HepG2 (cell line): ENCODE measurements around the gene RIPOR1. TPM values are rescaled to one million over a fixed set of nuclear protein-coding genes. Genes with fewer than 3 reads are reported as not detected.

Experiments
- ATAC-seq: fragments of 200-7000 bp; cut with Tn5 transposase; 3 replicates; pipeline ENCODE4 v1.9.1; 2020; ENCODE audit warnings: mild to moderate bottlenecking, moderate library complexity
- BruUV-seq: library from RNA; stranded (reverse); fragments of 400-500 nt; replicated peaks from 2 replicates; lab custom pipeline; 2021; lab: Mats Ljungman, UMichigan
- CTCF ChIA-PET: fragments of 300-600 bp; formaldehyde crosslinking; extraction: SDS; loops from one replicate; lab custom pipeline; 2021; ENCODE audit warnings: low total read pairs, inconsistent platforms, low intra/inter-chr PET ratio; lab: Yijun Ruan, JAX
- POLR2A ChIA-PET: fragments of 350-600 bp; sonication (Branson Sonifier 250); formaldehyde crosslinking; loops from one replicate; lab custom pipeline; 2020; ENCODE audit warnings: antibody characterized with exemption, inconsistent platforms; lab: Yijun Ruan, JAX
- DNase-seq: peaks from one replicate; pipeline ENCODE4 v3.0.0-alpha.2; 2015; ENCODE audit warnings: low spot score
- FAIRE-seq: peaks from 3 replicates; lab custom pipeline; 2011; peaks lifted over from hg19 to GRCh38; lab: Jason Lieb, UNC
- H2AFZ ChIP-seq: one replicate; pipeline ENCODE4 v1.6.1; 2011; ENCODE audit warnings: low read length, inconsistent platforms
- H3K27ac ChIP-seq: fragments of 300-600 bp; 3 replicates; pipeline ENCODE4 v1.8.0; 2011; ENCODE audit warnings: mixed run types, mild to moderate bottlenecking, mixed read lengths, low read length, inconsistent platforms; ENCODE audit not compliant: insufficient read depth; ENCODE audit errors: extremely low read length
- H3K27me3 ChIP-seq, 2 experiments: fragments of 200-600 bp in 1 of 2; 2 replicates in 1 of 2; 3 replicates in 1 of 2; pipeline versions ENCODE4 v1.6.0 to v1.8.0; 2011; ENCODE audit warnings: low read length in 2 of 2, mild to moderate bottlenecking in 2 of 2, moderate library complexity in 2 of 2, inconsistent platforms in 1 of 2; ENCODE audit not compliant: insufficient read depth in 2 of 2, control insufficient read depth in 1 of 2
- H3K36me3 ChIP-seq, 2 experiments: fragments of 200-600 bp in 1 of 2; replicated peaks in 1 of 2; 2 replicates in 1 of 2; 3 replicates in 1 of 2; pipeline versions ENCODE4 v1.5.1 to v1.8.0; 2011; ENCODE audit warnings: low read length in 2 of 2, inconsistent platforms in 1 of 2; ENCODE audit not compliant: insufficient read depth in 2 of 2, control insufficient read depth in 1 of 2
- H3K4me1 ChIP-seq: 2 replicates; pipeline ENCODE4 v1.5.1; 2012; ENCODE audit warnings: low read length, inconsistent platforms; ENCODE audit not compliant: insufficient read depth
- H3K4me2 ChIP-seq: 2 replicates; pipeline ENCODE4 v1.6.0; 2011; ENCODE audit warnings: low read depth, low read length, inconsistent platforms
- H3K4me3 ChIP-seq, 3 experiments: fragments of 200-600 bp in 1 of 3; sonication (generic), shearing (Covaris generic) in 1 of 3; replicated peaks in 1 of 3; 2 replicates each; pipeline ENCODE4 v1.5.1; 2011 to 2016; ENCODE audit warnings: low read length in 3 of 3, inconsistent platforms in 2 of 3, low read depth in 2 of 3, mild to moderate bottlenecking in 2 of 3, control low read depth in 1 of 3, mixed read lengths in 1 of 3; ENCODE audit not compliant: insufficient read depth in 1 of 3
- H3K79me2 ChIP-seq: one replicate; pipeline ENCODE4 v1.6.1; 2011; ENCODE audit warnings: low read length, inconsistent platforms; ENCODE audit not compliant: insufficient read depth
- H3K9ac ChIP-seq: 2 replicates; pipeline ENCODE4 v1.6.0; 2011; ENCODE audit warnings: mild to moderate bottlenecking, low read depth, low read length, inconsistent platforms; ENCODE audit not compliant: insufficient read depth
- H3K9me3 ChIP-seq: 2 replicates; pipeline ENCODE4 v1.5.1; 2012; ENCODE audit warnings: mild to moderate bottlenecking, low read length
- H4K20me1 ChIP-seq: 2 replicates; pipeline ENCODE4 v1.6.0; 2011; ENCODE audit warnings: inconsistent platforms, mild to moderate bottlenecking, low read length, moderate library complexity; ENCODE audit not compliant: insufficient read depth
- AKAP8 ChIP-seq: sonication (generic); formaldehyde crosslinking; IDR thresholded peaks from 2 replicates; pipeline ENCODE4 v1.5.1; 2020; ENCODE audit warnings: mild to moderate bottlenecking, missing genetic modification reagents
- RNF2 ChIP-seq: fragments of 450-650 bp; conservative IDR thresholded peaks from 2 replicates; pipeline ENCODE4 v1.6.1; 2016; ENCODE audit warnings: low read depth
- SMARCC2 ChIP-seq: fragments of 450-650 bp; IDR thresholded peaks from 2 replicates; pipeline ENCODE4 v1.6.1; 2017; ENCODE audit warnings: antibody characterized with exemption, mild to moderate bottlenecking
- ZFP36L2 ChIP-seq: sonication (generic); formaldehyde crosslinking; IDR thresholded peaks from 2 replicates; pipeline ENCODE4 v1.4.0; 2020; ENCODE audit warnings: missing genetic modification reagents
- ZNF441 ChIP-seq: sonication (generic); formaldehyde crosslinking; IDR thresholded peaks from 2 replicates; pipeline ENCODE4 v1.7.0; 2021; ENCODE audit warnings: missing genetic modification reagents, borderline replicate concordance
- WGBS: methylation state at CpG from one replicate; pipeline ENCODE4 v1.1.6; 2017; ENCODE audit warnings: low lambda C conversion rate; 5-methylcytosine and 5-hydroxymethylcytosine counted together
- in situ Hi-C: cut with HindIII; loops from 2 replicates; pipeline ENCODE4 v1.10.0; 2017; ENCODE audit warnings: low pct_unique_long_range_greater_than_20kb; ENCODE audit not compliant: extremely low pct_ligation_motif_present
- intact Hi-C: fragments of 100-400 bp; cut with micrococcal nuclease; formaldehyde crosslinking; loops from one replicate; pipeline ENCODE4 v1.10.0; 2022; ENCODE audit not compliant: unreplicated experiment
- polyA plus RNA-seq, 8 experiments: library from polyadenylated mRNA; depleted of rRNA in 3 of 8; stranded (reverse) in 7 of 8; unstranded in 1 of 8; fragments of >200 nt; fragmentation: Illumina TruSeq in 4 of 8; extraction: Trizol in 4 of 8; gene quantifications; 2 replicates each; pipeline versions ENCODE4 v1.2.1 to v1.2.3, GENCODE V29; 2011 to 2016; ENCODE audit warnings: low read depth in 4 of 8, missing spikeins in 1 of 8, mixed read lengths in 1 of 8; ENCODE audit not compliant: insufficient read depth in 1 of 8
- total RNA-seq, 5 experiments: library from RNA; depleted of rRNA; stranded (reverse); fragments of >200 nt; fragmentation: Illumina TruSeq; extraction: Trizol; gene quantifications; 2 replicates each; pipeline ENCODE4 v1.2.3, GENCODE V29; 2016; ENCODE audit warnings: low read depth in 1 of 5
- TF ChIP-seq, protein P1 (sequence below): sonication (generic); formaldehyde crosslinking; IDR thresholded peaks from 2 replicates; pipeline ENCODE4 v1.4.0; 2020; ENCODE audit warnings: mild to moderate bottlenecking, missing genetic modification reagents
- TF ChIP-seq, protein P2 (sequence below): sonication (generic); formaldehyde crosslinking; IDR thresholded peaks from 2 replicates; pipeline ENCODE4 v1.4.0; 2020; ENCODE audit warnings: low read depth, mild to moderate bottlenecking, missing genetic modification reagents

Gene RIPOR1
- total and polyA plus RNA-seq, 2 of the 13 experiments (the other 11 are each of a cell fraction or from before 2014, with no cell fraction given), result 4.6 to 8.1 TPM

DNA sequence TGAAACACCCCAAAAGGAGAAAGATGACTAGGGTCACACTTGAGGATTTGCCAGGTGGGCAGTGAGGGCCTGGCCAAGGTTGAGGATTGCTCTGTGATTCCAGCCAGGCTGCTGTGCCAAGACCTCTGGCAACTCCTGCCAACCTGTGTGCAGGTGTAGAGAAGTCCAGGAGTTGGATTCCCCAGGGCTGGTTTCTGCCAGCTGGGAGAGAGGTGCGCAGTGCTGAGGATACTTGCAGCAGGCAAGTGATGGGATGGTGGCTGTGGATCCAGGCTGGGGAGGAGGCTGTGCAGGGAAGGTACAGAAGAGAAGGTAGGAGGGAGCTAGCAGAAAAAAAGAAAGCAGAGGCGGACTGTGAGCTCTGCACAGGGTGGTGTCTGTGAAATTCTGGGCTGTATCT, 6.6 kb downstream of the RIPOR1 start:
- TF ChIP-seq SMARCC2 (no peak), RNF2 (no peak), ZNF441 (no peak), ZFP36L2 (CRISPR knock-in tag) (no peak), AKAP8 (CRISPR knock-in tag) (0 out of 2 replicates have a peak, but pooled peaks have one; percentile 33)
- TF ChIP-seq, protein P1, sequence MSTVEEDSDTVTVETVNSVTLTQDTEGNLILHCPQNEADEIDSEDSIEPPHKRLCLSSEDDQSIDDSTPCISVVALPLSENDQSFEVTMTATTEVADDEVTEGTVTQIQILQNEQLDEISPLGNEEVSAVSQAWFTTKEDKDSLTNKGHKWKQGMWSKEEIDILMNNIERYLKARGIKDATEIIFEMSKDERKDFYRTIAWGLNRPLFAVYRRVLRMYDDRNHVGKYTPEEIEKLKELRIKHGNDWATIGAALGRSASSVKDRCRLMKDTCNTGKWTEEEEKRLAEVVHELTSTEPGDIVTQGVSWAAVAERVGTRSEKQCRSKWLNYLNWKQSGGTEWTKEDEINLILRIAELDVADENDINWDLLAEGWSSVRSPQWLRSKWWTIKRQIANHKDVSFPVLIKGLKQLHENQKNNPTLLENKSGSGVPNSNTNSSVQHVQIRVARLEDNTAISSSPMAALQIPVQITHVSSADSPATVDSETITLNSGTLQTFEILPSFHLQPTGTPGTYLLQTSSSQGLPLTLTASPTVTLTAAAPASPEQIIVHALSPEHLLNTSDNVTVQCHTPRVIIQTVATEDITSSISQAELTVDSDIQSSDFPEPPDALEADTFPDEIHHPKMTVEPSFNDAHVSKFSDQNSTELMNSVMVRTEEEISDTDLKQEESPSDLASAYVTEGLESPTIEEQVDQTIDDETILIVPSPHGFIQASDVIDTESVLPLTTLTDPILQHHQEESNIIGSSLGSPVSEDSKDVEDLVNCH (CRISPR knock-in tag), result no peak
- TF ChIP-seq, protein P2, sequence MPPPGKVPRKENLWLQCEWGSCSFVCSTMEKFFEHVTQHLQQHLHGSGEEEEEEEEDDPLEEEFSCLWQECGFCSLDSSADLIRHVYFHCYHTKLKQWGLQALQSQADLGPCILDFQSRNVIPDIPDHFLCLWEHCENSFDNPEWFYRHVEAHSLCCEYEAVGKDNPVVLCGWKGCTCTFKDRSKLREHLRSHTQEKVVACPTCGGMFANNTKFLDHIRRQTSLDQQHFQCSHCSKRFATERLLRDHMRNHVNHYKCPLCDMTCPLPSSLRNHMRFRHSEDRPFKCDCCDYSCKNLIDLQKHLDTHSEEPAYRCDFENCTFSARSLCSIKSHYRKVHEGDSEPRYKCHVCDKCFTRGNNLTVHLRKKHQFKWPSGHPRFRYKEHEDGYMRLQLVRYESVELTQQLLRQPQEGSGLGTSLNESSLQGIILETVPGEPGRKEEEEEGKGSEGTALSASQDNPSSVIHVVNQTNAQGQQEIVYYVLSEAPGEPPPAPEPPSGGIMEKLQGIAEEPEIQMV (CRISPR knock-in tag), result no peak
- Histone ChIP-seq H3K4me2 (no peak overlapping the region), H3K79me2 (peaks cover 4% of the 10 kb centered on the region), H4K20me1 (peaks cover 35% of the 10 kb centered on the region; the same call in 1 of the 2 replicates), H3K4me1 (peaks cover 46% of the 10 kb centered on the region), H3K27ac (no peak overlapping the region), H2AFZ (no peak overlapping the region), H3K27me3 (no peaks in the 10 kb centered on the region), H3K9ac (no peak overlapping the region), H3K36me3 (peaks cover 2 to 8% of the 10 kb centered on the region in 2 experiments; a peak in 1 of 5 replicates), H3K4me3 (no peak overlapping the region), H3K9me3 (no peaks in the 10 kb centered on the region)
- ATAC-seq, result no peak
- ChIA-PET CTCF (interaction anchor here (2.2 kb wide), 1 partner anchor 13 kb away, joined by 10 read pairs; no protein-coding TSS in a partner anchor), POLR2A (no interaction called here)
- 93% methylated on average over 2 of the region's 2 CpGs for WGBS
- in situ Hi-C loops, result no loop called here
- no TSS peak for BruUV-seq
- FAIRE-seq, result no peak
- no peak for DNase-seq
- intact Hi-C loops, result no loop called here
